Measurements from ENCODE around the gene MCUR1. TPM values are rescaled to one million over a fixed set of nuclear protein-coding genes. Genes with fewer than 3 reads are reported as not detected.

Gene MCUR1
- total and polyA plus RNA-seq, 10 of the 15 experiments (the other 5 are each of a cell fraction or from before 2014, with no cell fraction given) = 4.4 to 43.9 (median 18.3) TPM

DNA sequence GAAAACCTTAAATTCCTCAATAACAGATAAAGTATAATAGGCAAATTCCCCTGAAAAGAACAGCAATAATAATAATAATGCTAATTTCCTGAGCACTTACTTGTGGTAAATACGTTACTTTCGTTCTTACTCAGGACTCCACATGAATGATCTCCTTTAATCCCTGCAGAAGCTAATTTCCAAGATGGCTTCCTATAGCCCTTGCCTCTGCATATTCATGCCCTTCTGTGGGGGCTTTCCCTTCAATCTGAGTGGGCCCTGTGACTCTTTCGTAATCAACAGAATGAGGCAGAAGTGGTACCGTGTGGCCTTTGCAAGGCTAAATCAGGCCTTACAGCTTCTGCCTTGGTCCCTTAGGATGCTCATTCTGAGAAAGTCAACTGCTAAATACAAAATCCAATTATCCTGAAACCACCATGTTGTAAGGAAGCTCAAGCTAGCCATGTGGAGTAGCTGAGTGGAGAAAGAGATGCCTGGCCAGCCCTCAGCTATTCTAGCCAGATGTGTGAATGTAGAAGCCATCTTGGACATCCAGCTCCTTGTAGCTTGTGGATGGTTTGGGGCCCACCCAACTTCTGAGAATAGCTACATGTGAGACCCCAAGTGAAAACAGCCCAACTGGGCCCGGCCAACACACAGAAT, 50.5 kb downstream of the MCUR1 start (continued):
- TF ChIP-seq, protein P1, sequence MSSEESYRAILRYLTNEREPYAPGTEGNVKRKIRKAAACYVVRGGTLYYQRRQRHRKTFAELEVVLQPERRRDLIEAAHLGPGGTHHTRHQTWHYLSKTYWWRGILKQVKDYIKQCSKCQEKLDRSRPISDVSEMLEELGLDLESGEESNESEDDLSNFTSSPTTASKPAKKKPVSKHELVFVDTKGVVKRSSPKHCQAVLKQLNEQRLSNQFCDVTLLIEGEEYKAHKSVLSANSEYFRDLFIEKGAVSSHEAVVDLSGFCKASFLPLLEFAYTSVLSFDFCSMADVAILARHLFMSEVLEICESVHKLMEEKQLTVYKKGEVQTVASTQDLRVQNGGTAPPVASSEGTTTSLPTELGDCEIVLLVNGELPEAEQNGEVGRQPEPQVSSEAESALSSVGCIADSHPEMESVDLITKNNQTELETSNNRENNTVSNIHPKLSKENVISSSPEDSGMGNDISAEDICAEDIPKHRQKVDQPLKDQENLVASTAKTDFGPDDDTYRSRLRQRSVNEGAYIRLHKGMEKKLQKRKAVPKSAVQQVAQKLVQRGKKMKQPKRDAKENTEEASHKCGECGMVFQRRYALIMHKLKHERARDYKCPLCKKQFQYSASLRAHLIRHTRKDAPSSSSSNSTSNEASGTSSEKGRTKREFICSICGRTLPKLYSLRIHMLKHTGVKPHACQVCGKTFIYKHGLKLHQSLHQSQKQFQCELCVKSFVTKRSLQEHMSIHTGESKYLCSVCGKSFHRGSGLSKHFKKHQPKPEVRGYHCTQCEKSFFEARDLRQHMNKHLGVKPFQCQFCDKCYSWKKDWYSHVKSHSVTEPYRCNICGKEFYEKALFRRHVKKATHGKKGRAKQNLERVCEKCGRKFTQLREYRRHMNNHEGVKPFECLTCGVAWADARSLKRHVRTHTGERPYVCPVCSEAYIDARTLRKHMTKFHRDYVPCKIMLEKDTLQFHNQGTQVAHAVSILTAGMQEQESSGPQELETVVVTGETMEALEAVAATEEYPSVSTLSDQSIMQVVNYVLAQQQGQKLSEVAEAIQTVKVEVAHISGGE (CRISPR knock-in tag; IDR thresholded peaks at IDR 0.05) = no peak
- TF ChIP-seq, protein P2, sequence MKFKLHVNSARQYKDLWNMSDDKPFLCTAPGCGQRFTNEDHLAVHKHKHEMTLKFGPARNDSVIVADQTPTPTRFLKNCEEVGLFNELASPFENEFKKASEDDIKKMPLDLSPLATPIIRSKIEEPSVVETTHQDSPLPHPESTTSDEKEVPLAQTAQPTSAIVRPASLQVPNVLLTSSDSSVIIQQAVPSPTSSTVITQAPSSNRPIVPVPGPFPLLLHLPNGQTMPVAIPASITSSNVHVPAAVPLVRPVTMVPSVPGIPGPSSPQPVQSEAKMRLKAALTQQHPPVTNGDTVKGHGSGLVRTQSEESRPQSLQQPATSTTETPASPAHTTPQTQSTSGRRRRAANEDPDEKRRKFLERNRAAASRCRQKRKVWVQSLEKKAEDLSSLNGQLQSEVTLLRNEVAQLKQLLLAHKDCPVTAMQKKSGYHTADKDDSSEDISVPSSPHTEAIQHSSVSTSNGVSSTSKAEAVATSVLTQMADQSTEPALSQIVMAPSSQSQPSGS (IDR thresholded peaks at IDR 0.05; ENCODE audit: low read length) = peak; percentile 75
- no peak for TF ChIP-seq POLR2A (IDR thresholded peaks at IDR 0.05; ENCODE audit: low read depth, low read length)

DNA sequence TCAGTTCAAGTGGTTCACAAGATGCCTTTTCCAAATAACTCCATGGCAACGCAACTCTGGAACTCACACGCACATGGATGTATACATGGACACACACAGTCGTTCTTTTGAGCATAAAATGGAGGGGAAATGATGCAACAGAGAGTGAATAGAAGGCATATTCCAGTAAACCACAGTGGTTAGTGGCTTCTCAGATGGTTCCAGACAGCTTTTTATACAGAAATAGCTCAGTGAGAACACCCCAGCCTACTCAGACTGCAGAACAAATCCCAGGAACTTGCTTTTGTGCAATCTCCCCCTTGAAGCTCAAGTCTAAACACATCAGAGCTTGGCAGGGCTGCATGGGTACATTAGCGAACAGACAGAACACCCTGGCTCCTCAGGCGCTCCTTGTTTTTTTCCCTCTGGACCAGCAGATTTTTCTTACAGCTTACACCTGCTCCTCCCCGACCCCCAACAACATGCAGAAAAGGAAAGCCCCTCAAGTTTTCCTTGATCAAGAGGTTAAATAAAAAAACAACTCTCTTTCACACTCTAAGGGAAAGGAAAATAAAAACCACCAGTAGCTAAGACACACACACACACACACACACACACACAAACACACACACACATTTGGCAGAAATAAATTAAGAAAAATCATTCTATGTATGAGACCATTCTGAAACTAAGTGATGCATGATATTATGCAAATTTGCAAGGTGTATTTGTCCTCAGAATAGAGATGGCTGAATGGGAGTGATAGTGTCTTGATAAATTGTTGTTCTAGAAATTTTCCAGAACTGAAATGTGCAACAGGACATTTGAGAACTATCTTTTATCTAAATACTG, 51.5 kb downstream of the MCUR1 start:
- Histone ChIP-seq H3K9ac (ENCODE audit: control insufficient read depth, insufficient read depth, low read length) (no peak overlapping the region), H3K9me3 (replicated peaks; ENCODE audit: control insufficient read depth, insufficient read depth, low read length) (peaks cover 3% of the 10 kb centered on the region; the same call in 2 of the 3 replicates), H3K4me2 (ENCODE audit: control insufficient read depth, insufficient read depth) (peak overlapping the region; percentile 71), H3K4me3 (no peak overlapping the region; the same call in 1 of the 2 replicates), H3K79me2 (ENCODE audit: control insufficient read depth, insufficient read depth, low read length) (no peaks in the 10 kb centered on the region), H4K20me1 (ENCODE audit: control insufficient read depth, insufficient read depth) (no peaks in the 10 kb centered on the region), H3K27ac (ENCODE audit: control insufficient read depth, insufficient read depth) (no peak overlapping the region), H2AFZ (ENCODE audit: control insufficient read depth, low read depth, low read length) (no peak overlapping the region; the same call in 1 of the 2 replicates), H3K4me1 (ENCODE audit: control insufficient read depth, insufficient read depth, low read length) (peaks cover 23% of the 10 kb centered on the region), H3K36me3 (ENCODE audit: control insufficient read depth in 2 of 2, insufficient read depth in 2 of 2, low read length in 1 of 2) (no peaks in the 10 kb centered on the region), H3K27me3 (replicated peaks in 1 of 2; ENCODE audit: control insufficient read depth in 2 of 2, insufficient read depth in 2 of 2, low read length in 1 of 2) (peaks cover 0 to 2% of the 10 kb centered on the region in 2 experiments; a peak in 2 of 4 replicates)
- ChIA-PET SMC1A (ENCODE audit: uncharacterized antibody, unreplicated experiment) (interaction anchor here (0.6 to 1.4 kb wide), 6 partner anchors 31 to 1897 kb away, joined by 3 to 4 read pairs (median 3); no protein-coding TSS in a partner anchor), POLR2A (interaction anchor here (1.0 to 1.6 kb wide), 2 partner anchors 15 to 408 kb away, joined by 3 to 7 read pairs; no protein-coding TSS in a partner anchor), CTCF (interaction anchor here (0.6 to 1.1 kb wide), 2 partner anchors 31 to 140 kb away, joined by 3 to 4 read pairs; no protein-coding TSS in a partner anchor), RAD21 (ENCODE audit: unreplicated experiment) (interaction anchor here (0.6 to 1.3 kb wide), 4 partner anchors 49 to 148 kb away, joined by 3 to 4 read pairs (median 3); partner anchors contain the start of gene NOL7)
- 0% methylated on average over 6 of the region's 6 CpGs for WGBS (ENCODE audit: insufficient coverage, insufficient replicate concordance, low lambda C conversion rate, missing lambda C conversion rate)
- ATAC-seq (peak; percentile 67), DNase-seq (ENCODE audit: low read depth, low spot score) (peak; percentile 25), FAIRE-seq (peak; percentile 41)
- no TSS peak for BruUV-seq (replicated peaks)
- in situ Hi-C loops (cut with MboI) = no loop called here
- intact Hi-C loops (cut with micrococcal nuclease; ENCODE audit: unreplicated experiment) = loop anchor here (2.0 kb wide), 1 partner anchor 50 kb away; no protein-coding TSS in a partner anchor
- TF ChIP-seq MEF2A (IDR thresholded peaks at IDR 0.05; ENCODE audit: insufficient read depth, low read depth, low read length) (0 out of 2 replicates have a peak, but pooled peaks have one; percentile 26), TBL1XR1 (IDR thresholded peaks at IDR 0.05; ENCODE audit: low read depth, low read length) (no peak), POLR2AphosphoS2 (IDR thresholded peaks at IDR 0.05; ENCODE audit: low read depth, low read length) (no peak), ESRRA (IDR thresholded peaks at IDR 0.05; ENCODE audit: low read length) (no peak)
- TF ChIP-seq, protein P3, sequence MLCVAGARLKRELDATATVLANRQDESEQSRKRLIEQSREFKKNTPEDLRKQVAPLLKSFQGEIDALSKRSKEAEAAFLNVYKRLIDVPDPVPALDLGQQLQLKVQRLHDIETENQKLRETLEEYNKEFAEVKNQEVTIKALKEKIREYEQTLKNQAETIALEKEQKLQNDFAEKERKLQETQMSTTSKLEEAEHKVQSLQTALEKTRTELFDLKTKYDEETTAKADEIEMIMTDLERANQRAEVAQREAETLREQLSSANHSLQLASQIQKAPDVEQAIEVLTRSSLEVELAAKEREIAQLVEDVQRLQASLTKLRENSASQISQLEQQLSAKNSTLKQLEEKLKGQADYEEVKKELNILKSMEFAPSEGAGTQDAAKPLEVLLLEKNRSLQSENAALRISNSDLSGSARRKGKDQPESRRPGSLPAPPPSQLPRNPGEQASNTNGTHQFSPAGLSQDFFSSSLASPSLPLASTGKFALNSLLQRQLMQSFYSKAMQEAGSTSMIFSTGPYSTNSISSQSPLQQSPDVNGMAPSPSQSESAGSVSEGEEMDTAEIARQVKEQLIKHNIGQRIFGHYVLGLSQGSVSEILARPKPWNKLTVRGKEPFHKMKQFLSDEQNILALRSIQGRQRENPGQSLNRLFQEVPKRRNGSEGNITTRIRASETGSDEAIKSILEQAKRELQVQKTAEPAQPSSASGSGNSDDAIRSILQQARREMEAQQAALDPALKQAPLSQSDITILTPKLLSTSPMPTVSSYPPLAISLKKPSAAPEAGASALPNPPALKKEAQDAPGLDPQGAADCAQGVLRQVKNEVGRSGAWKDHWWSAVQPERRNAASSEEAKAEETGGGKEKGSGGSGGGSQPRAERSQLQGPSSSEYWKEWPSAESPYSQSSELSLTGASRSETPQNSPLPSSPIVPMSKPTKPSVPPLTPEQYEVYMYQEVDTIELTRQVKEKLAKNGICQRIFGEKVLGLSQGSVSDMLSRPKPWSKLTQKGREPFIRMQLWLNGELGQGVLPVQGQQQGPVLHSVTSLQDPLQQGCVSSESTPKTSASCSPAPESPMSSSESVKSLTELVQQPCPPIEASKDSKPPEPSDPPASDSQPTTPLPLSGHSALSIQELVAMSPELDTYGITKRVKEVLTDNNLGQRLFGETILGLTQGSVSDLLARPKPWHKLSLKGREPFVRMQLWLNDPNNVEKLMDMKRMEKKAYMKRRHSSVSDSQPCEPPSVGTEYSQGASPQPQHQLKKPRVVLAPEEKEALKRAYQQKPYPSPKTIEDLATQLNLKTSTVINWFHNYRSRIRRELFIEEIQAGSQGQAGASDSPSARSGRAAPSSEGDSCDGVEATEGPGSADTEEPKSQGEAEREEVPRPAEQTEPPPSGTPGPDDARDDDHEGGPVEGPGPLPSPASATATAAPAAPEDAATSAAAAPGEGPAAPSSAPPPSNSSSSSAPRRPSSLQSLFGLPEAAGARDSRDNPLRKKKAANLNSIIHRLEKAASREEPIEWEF (IDR thresholded peaks at IDR 0.05; ENCODE audit: insufficient replicate concordance, low read depth, low read length) = no peak

All from GM12878 (cell line).